Panc1 (cell line): ENCODE results near the gene SLC29A1. TPM values are rescaled to one million over a fixed set of nuclear protein-coding genes. Genes with fewer than 3 reads are reported as not detected.

Source experiments
- ATAC-seq: fragments of 200-7000 bp; cut with Tn5 transposase; 2 replicates; pipeline ENCODE4 v1.9.1; 2020; ENCODE audit warnings: mild to moderate bottlenecking, moderate library complexity
- BruUV-seq: library from RNA; stranded (reverse); fragments of 400-500 nt; replicated peaks from 2 replicates; lab custom pipeline; 2021; lab: Mats Ljungman, UMichigan
- CTCF ChIA-PET: fragments of 300-600 bp; sonication (Branson Sonifier 250); formaldehyde crosslinking; loops from one replicate; lab custom pipeline; 2022; ENCODE audit warnings: antibody characterized with exemption; lab: Charles Lee
- POLR2A ChIA-PET: fragments of 300-600 bp; sonication (Branson Sonifier 250); formaldehyde crosslinking; loops from one replicate; lab custom pipeline; 2022; ENCODE audit warnings: antibody characterized with exemption; lab: Charles Lee
- DNase-seq: peaks from one replicate; pipeline ENCODE4 v3.0.0-alpha.2; 2010; ENCODE audit warnings: low read depth, low spot score
- H3K27ac ChIP-seq: 2 replicates; pipeline ENCODE4 v1.5.1; 2011; ENCODE audit warnings: mild to moderate bottlenecking, low read length, inconsistent platforms
- H3K27me3 ChIP-seq: fragments of 200-500 bp; sonication (Bioruptor generic); 2 replicates; pipeline ENCODE4 v1.6.0; 2014; ENCODE audit warnings: low read length, inconsistent platforms; ENCODE audit not compliant: control insufficient read depth, insufficient read depth
- H3K36me3 ChIP-seq: fragments of 200-500 bp; sonication (Bioruptor generic); 2 replicates; pipeline ENCODE4 v1.5.1; 2014; ENCODE audit warnings: inconsistent platforms, mild to moderate bottlenecking, low read length, moderate library complexity; ENCODE audit not compliant: control insufficient read depth, insufficient read depth
- H3K4me1 ChIP-seq: 2 replicates; pipeline ENCODE4 v1.5.1; 2011; ENCODE audit warnings: inconsistent platforms, mild to moderate bottlenecking, low read length, moderate library complexity; ENCODE audit not compliant: control insufficient read depth, insufficient read depth
- H3K4me3 ChIP-seq, 2 experiments: 2 replicates each; pipeline ENCODE4 v1.5.1; 2011 to 2012; ENCODE audit warnings: low read depth in 2 of 2, low read length in 2 of 2, mild to moderate bottlenecking in 2 of 2, inconsistent platforms in 1 of 2, moderate library complexity in 1 of 2
- H3K9me3 ChIP-seq: fragments of 200-500 bp; sonication (Bioruptor generic); 2 replicates; pipeline ENCODE4 v1.5.1; 2014; ENCODE audit warnings: low read depth, mild to moderate bottlenecking, inconsistent platforms, low read length, moderate library complexity; ENCODE audit not compliant: control insufficient read depth, insufficient read depth
- POLR2AphosphoS5 ChIP-seq: IDR thresholded peaks from 2 replicates; pipeline ENCODE4 v1.6.1; 2012; ENCODE audit warnings: mild to moderate bottlenecking, low read depth, low read length, moderate library complexity
- SIN3A ChIP-seq: IDR thresholded peaks from 2 replicates; pipeline ENCODE4 v1.6.1; 2012; ENCODE audit warnings: low read depth, mild to moderate bottlenecking, low read length, moderate library complexity, borderline replicate concordance; ENCODE audit not compliant: insufficient read depth
- TCF7L2 ChIP-seq: IDR thresholded peaks from 2 replicates; pipeline ENCODE4 v1.6.1; 2011; ENCODE audit warnings: mild to moderate bottlenecking, low read depth, low read length, inconsistent platforms
- in situ Hi-C: cut with HindIII; loops from 2 replicates; pipeline ENCODE4 v1.10.0; 2016; ENCODE audit warnings: low sequenced_read_pairs, low pct_unique_long_range_greater_than_20kb
- intact Hi-C: fragments of 100-400 bp; cut with micrococcal nuclease; formaldehyde crosslinking; loops from one replicate; pipeline ENCODE4 v1.10.0; 2022; ENCODE audit not compliant: unreplicated experiment
- total RNA-seq: library from RNA; stranded (reverse); gene quantifications from one replicate; pipeline ENCODE4 v1.2.1, GENCODE V29; 2021; ENCODE audit not compliant: unreplicated experiment
- TF ChIP-seq, protein P1 (sequence below), 2 experiments: IDR thresholded peaks; 2 replicates each; pipeline ENCODE4 v1.6.1; 2011 to 2012; ENCODE audit warnings: low read depth in 2 of 2, control low read depth in 1 of 2, low read length in 1 of 2, mild to moderate bottlenecking in 1 of 2, moderate library complexity in 1 of 2; ENCODE audit not compliant: insufficient read depth in 1 of 2
- TF ChIP-seq, protein P2 (sequence below): fragments of 450-650 bp; IDR thresholded peaks from 2 replicates; pipeline ENCODE4 v1.5.1; 2017; ENCODE audit warnings: mild to moderate bottlenecking

SLC29A1 gene
- total RNA-seq, 1 experiment from 2014 or later: 263 TPM

DNA sequence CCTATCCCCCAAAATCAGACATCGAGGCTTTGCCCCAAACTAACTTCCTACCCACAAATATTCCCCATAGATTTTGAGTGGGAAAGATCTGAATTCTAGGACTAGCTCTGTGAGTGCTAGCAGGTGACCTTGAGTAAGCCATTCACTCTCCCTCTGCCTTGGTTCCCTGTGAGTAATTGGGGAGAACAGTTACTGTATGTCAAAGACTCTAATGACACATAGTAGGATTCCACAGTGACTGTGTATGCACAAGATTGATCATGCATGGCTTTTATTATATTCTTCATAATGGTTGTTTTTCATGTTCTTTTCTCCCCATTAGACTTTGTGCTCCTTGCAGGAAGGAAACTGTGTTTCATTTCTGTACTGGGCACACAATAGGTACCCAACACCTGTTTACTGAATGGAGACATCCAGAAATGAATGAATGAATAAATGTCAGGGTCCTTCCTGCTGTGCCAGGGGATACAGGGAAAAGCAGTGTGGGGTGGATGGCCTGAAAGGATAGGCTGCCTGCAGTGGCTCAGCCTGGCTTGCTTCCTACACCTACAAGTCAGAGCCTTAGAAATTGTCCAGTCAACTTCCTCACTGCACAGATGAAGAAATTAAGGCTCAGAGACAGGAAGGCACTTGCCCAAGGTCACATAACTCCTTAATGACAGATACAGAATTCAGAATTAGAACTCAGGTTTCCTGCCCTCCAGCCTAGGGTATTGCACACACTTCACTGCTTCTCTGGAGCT is 46.0 kb downstream of the SLC29A1 start:
- H3K36me3 ChIP-seq: no peaks in the 10 kb centered on the region; the same call in 1 of the 2 replicates
- TF ChIP-seq, protein P1, sequence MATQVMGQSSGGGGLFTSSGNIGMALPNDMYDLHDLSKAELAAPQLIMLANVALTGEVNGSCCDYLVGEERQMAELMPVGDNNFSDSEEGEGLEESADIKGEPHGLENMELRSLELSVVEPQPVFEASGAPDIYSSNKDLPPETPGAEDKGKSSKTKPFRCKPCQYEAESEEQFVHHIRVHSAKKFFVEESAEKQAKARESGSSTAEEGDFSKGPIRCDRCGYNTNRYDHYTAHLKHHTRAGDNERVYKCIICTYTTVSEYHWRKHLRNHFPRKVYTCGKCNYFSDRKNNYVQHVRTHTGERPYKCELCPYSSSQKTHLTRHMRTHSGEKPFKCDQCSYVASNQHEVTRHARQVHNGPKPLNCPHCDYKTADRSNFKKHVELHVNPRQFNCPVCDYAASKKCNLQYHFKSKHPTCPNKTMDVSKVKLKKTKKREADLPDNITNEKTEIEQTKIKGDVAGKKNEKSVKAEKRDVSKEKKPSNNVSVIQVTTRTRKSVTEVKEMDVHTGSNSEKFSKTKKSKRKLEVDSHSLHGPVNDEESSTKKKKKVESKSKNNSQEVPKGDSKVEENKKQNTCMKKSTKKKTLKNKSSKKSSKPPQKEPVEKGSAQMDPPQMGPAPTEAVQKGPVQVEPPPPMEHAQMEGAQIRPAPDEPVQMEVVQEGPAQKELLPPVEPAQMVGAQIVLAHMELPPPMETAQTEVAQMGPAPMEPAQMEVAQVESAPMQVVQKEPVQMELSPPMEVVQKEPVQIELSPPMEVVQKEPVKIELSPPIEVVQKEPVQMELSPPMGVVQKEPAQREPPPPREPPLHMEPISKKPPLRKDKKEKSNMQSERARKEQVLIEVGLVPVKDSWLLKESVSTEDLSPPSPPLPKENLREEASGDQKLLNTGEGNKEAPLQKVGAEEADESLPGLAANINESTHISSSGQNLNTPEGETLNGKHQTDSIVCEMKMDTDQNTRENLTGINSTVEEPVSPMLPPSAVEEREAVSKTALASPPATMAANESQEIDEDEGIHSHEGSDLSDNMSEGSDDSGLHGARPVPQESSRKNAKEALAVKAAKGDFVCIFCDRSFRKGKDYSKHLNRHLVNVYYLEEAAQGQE (IDR thresholded peaks at IDR 0.05; ENCODE audit: insufficient read depth in 1 of 2, low read depth in 2 of 2, low read length in 1 of 2): no peak
- TF ChIP-seq POLR2AphosphoS5: no peak
- no peak for TF ChIP-seq TCF7L2
- TF ChIP-seq, protein P2, sequence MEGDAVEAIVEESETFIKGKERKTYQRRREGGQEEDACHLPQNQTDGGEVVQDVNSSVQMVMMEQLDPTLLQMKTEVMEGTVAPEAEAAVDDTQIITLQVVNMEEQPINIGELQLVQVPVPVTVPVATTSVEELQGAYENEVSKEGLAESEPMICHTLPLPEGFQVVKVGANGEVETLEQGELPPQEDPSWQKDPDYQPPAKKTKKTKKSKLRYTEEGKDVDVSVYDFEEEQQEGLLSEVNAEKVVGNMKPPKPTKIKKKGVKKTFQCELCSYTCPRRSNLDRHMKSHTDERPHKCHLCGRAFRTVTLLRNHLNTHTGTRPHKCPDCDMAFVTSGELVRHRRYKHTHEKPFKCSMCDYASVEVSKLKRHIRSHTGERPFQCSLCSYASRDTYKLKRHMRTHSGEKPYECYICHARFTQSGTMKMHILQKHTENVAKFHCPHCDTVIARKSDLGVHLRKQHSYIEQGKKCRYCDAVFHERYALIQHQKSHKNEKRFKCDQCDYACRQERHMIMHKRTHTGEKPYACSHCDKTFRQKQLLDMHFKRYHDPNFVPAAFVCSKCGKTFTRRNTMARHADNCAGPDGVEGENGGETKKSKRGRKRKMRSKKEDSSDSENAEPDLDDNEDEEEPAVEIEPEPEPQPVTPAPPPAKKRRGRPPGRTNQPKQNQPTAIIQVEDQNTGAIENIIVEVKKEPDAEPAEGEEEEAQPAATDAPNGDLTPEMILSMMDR: no peak
- no peak for TF ChIP-seq SIN3A
- no TSS peak for BruUV-seq
- in situ Hi-C loops (no loop called here), intact Hi-C loops (loop anchor here (2.0 kb wide), 1 partner anchor 35 kb away; no protein-coding TSS in a partner anchor)
- H3K9me3 ChIP-seq: no peaks in the 10 kb centered on the region
- POLR2A ChIA-PET: no interaction called here
- DNase-seq (no peak), ATAC-seq (no peak)
- CTCF ChIA-PET: interaction anchor here (0.8 to 2.0 kb wide), 5 partner anchors 36 to 68 kb away, joined by 3 to 18 read pairs (median 7); partner anchors contain the start of gene AARS2
- no peak overlapping the region for H3K4me3 ChIP-seq
- no peaks in the 10 kb centered on the region for H3K4me1 ChIP-seq
- peaks cover 16% of the 10 kb centered on the region for H3K27me3 ChIP-seq
- no peak overlapping the region for H3K27ac ChIP-seq

DNA sequence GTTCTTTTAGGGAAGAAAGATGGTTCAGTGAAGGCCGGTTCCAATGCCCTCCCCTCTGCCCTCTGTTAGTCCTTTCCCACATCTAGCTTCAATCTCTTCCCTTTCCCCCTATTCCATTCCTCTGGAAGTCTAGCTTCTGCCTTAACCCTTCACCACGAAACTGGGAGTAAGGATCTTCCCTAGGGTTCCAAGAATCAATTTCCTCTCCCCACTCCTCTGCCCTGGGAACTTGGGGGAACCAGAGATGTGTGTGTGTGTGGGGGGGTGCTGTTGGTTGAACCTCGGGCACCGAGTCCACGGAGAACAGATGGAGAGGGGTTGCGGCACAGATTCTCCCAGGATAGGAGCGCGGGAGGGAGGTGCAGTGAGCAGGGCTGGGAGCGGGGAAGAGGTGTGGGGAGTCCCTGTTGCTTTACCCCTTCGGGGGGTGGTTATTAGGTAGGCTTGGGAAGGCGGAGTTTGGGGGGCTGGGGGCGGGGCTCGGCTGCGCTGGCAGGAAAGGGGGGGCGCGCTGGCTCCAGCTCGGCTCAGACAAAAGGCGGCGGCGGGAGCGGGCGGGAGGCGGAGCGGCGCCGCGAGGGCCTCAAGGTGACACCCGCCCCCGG is 46.6 kb downstream of the SLC29A1 start, which contains the start of gene TMEM151B:
TSS of gene TMEM151B (plus strand) at position 530 of the 605 bp plus-strand sequence. CDS start 293 bp downstream, outside the sequence.
- in situ Hi-C loops (no loop called here), intact Hi-C loops (loop anchor here (2.0 kb wide), 1 partner anchor 35 kb away; no protein-coding TSS in a partner anchor)
- CTCF ChIA-PET: interaction anchor here (1.0 kb wide), 1 partner anchor 35 kb away, joined by 3 read pairs; no protein-coding TSS in a partner anchor
- ATAC-seq: no peak
- BruUV-seq: no TSS peak
- peak within 1 kb of the TSS; percentile 4 to 21; a peak in 3 of 4 replicates for H3K4me3 ChIP-seq
- no peaks in the 10 kb centered on the region for H3K9me3 ChIP-seq
- H3K4me1 ChIP-seq: no peaks in the 10 kb centered on the region
- peaks cover 16% of the 10 kb centered on the region for H3K27me3 ChIP-seq
- no peak for TF ChIP-seq SIN3A
- TF ChIP-seq, protein P1 (IDR thresholded peaks at IDR 0.05; ENCODE audit: insufficient read depth in 1 of 2, low read depth in 2 of 2, low read length in 1 of 2): no peak
- no peak for TF ChIP-seq TCF7L2
- TF ChIP-seq POLR2AphosphoS5: no peak
- TF ChIP-seq, protein P2: no peak
- POLR2A ChIA-PET: interaction anchor here (0.6 kb wide), 1 partner anchor 51 kb away, joined by 4 read pairs; no protein-coding TSS in a partner anchor
- no peak for DNase-seq
- no peaks in the 10 kb centered on the region; the same call in 1 of the 2 replicates for H3K36me3 ChIP-seq
- H3K27ac ChIP-seq: no peak within 1 kb of the TSS
